NCI-H1048 (cell line): ENCODE results near the gene TBK1.
"Not testable (repeated sequence)": the region's sequence is repeated elsewhere in the genome, so short reads cannot be mapped to it uniquely, and the experiment has no call there.

Source experiments
- DNase-seq: peaks from one replicate; lab custom pipeline; 2025; lab: John Stamatoyannopoulos, UW

Gene TBK1

DNA sequence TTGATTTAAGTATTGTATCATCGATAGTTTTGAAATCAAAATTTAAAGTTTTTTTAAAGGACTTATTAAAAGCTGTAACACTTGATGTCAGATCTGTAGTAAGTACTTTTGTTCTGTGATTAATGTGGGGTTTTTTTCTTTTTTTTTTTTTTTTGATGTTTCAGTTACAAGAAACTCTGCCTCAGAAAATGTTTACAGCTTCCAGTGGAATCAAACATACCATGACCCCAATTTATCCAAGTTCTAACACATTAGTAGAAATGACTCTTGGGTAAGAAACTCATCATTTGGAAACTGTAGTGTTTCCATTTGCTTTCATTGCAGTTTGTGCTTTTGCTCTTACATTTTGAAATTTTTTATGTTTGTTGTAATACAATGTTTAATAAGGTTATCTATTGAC, 45.6 kb downstream of the TBK1 start:
- no peak for DNase-seq

DNA sequence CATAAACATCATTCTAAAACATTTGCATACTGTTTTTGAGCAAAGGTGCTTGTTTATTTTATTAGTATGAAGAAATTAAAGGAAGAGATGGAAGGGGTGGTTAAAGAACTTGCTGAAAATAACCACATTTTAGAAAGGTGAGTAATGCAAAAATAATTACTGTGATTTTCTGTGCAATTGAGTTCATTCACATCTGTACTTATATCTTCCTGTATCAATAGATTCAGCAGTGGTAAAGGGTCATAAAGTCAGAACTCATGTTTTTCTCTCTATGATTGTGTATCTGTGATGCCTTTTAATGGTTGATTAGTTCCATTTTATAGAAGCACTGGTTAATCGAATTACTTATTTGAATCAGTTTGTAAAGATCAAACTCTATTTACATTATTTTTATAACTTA, 46.0 kb downstream of the TBK1 start:
- no peak for DNase-seq

DNA sequence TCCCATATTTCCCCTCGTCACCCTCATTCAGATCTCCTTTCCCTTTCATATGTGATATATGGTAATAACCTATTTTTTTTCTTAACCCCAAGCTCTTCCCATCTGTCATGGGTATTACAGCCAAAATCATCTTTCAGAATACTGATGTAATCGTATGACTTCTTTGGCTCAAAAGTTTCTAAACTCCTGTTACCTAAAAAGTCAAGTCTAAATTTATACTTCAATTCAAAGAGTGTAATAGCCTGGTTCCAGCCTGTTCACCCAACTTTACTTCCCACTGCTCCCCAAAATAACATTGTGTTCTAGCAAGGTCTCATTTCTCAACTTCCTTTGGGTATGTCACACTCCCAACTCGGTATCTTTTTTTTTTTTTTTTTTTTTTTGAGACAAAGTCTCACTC, 48.5 kb downstream of the TBK1 start:
- DNase-seq = no peak

DNA sequence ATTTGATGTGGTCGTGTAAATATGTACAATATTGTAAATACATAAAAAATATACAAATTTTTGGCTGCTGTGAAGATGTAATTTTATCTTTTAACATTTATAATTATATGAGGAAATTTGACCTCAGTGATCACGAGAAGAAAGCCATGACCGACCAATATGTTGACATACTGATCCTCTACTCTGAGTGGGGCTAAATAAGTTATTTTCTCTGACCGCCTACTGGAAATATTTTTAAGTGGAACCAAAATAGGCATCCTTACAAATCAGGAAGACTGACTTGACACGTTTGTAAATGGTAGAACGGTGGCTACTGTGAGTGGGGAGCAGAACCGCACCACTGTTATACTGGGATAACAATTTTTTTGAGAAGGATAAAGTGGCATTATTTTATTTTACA, 49.6 kb downstream of the TBK1 start:
- DNase-seq = no peak

DNA sequence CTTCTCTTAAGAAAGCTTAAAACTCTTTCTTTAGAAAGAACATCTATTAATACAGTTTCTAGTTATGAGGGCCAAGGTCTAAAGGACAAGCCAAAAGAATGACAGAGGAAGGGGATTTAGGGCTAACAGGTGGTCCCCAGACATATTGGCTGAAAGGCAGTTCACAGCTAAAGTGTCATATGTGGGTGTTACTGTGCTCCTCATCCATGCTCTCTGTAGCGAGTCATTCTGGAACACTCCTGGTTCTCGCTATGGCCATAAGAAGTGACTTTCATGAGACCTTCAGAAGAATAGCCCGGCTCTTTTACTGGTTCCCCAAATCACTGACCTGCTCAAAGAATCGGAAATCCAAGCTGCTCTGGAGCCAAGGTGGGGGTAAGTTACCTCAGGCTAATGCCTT, 55.0 kb downstream of the TBK1 start:
- DNase-seq = no peak

DNA sequence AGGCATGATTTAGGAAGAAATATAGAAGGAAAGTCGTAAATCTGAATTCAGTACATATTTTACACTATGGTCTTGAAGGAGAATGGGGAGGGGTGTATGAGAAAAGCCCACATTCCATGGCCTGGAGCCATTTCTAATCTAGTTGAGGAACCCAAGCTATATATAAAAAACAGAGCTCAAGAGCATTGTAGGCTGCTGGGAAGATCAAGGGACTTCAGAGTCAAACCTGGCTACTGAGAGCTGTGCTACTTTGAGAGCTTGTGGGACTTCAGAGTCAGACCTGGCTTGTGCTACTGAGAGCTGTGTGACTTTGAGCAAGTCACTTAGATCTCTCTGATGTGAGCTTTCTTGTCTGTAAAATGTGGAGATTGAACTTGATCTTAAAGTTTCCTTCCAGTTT, 58.7 kb downstream of the TBK1 start:
- no peak for DNase-seq

DNA sequence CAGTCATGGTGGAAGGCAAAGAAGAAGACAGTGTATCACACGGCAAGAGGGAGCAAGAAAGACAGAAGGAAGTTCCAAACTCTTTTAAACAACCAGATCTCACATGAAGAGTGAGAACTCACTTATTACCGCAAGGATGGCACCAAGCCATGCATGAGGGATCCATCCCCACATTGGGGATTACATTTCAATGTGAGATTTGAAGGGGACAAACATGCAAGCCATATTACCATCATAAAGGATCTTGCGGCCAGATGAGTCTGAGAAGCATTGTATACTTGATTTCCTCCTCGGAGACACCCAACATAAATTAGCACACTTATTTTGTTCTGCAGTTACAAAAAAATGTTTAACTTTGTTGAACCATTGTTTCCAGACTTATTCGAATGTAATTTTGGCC, 66.5 kb downstream of the TBK1 start:
- no peak for DNase-seq

DNA sequence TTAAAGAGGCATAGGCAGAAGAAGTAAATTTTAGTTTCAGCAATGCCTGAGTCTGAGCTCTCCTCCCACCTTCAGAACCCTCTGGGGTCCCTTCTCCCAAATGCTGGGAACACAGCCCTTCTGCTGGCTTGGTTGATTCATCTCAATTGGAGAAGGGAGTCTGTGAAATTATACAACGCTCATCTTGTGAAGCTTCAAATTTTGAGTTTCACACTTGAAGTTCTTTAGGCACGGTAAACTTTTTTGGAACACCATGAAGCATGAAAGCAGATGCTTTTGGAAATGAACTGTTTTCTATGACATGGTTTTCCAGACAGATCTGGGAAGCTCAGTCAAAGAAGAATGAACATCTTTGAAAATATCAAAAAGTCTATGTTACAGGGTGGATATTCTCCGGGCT, 69.9 kb downstream of the TBK1 start:
- DNase-seq = no peak

DNA sequence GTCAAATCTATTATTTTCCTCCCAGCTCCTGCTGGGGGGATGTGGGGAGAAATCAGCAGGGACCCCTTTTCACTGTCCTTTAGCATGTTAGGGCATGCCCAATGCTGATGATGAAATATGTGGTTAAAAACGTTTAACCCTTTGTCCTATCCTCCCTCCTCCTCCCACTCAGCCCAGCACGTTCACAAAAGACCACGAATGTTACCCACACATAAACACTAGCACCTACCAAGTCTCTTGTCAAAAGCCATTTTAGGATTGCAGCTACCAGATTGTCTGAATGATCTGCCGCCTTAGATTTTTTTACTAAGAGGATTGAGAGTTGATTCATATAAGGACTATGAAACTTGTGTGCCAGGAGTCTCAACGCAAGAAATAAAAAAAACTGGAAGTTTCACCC, 70.4 kb downstream of the TBK1 start:
- DNase-seq = no peak

DNA sequence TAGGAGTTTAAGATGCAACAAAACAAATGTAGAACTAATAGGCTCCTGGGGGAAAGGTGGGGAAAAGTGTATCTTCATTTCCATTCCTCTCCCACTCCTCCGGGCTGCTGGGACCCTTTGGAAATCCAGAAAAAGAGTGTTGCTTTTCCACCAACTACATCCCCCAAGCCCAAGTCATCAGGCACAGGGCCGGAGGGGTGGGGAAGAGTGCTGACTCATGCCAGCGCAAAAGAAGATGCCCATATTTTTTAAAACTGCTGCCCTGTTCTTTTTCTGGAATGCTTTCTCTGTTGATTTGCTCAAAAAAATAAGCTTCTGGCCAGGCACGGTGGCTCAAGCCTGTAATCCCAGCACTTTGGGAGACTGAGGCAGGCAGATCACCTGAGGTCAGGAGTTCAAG, 70.9 kb downstream of the TBK1 start:
- DNase-seq = no peak

DNA sequence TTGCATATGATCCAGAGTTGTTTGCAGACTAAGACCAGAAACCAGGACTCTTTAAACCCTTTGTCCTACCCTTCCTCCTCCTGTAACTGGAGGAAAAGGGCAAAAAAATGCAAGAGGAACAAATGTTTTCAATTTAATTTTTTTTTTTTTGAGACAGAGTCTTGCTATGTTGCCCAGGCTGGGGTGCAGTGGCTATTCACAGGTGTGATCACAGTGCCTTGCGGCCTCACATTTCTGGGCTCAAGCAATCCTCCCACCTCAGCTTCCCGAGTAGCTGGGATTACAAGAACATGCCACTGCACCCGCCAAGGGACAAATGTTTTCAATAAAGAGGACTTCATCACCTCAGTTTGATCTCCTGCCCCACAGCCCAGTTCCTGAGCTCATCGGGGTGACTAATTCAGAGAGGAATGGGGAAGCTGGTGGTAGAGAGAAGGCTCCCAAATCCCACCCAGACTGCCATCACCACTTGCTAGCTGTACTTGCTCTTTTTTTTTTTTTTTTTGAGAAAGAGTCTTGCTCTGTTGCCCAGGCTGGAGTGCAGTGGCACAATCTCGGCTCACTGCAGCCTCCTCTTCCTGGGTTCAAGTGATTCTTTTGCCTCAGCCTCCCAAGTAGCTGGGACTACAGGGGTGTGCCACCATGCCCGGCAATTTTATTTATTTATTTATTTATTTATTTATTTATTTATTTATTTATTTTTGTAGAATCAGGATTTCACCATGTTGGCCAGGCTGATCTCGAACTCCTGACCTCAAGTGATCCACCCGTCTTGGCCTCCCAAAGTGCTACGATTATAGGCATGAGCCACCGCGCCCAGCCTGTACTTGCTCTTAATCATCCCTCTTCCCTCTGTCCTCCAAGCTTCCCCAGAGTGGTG, 71.9 kb downstream of the TBK1 start:
- DNase-seq = not testable (repeated sequence)

DNA sequence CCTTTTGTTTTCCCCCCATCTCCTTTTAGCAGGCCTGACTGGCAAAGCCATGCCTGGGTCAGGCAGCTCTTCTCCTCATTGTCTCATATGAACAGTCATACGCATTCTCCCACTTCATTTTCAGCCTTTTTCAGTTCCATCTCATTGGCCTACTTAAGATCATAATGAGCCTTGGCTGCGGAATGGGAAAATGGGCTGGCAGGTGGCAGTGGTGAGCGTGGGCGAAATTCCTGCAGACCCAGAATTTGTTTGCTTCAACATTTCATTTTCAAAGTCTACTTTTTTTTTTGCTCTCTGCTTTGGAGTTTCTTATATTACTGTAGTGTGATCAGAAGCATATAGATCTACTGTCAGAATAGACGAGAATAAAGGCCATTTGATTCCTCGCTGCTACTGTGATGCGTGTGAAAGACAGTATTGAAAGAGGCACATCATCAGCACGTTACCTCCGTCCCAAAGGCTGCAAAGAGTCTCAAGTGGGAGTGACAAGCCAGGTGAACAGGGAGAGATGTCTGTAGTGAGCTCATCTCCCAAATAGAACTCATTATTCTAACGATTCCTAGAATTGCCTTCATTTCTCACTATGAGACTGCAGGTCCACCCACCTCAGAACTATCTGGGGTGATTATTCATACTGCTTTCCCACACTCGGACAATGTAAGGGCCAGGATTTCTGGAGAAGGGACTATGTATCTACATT, 73.7 kb downstream of the TBK1 start:
- DNase-seq = no peak

DNA sequence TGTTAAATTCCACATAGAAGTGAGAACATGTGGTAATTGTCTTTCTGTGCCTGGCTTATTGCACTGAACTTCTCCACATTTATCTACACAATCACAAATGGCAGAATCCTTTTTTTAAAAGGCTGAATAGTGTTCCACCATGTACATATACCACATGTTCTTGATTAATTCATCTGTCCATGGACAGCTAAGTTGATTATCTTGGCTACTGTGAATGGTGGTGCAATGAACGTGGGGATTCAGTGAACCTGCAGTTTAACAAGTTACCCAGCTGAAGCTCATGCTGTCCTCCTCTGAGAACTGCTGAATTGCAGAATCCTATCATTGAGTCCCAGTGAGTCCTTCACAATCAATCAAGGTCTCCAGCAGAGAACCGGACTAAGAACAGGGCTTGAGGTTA, 74.9 kb downstream of the TBK1 start:
- no peak for DNase-seq

DNA sequence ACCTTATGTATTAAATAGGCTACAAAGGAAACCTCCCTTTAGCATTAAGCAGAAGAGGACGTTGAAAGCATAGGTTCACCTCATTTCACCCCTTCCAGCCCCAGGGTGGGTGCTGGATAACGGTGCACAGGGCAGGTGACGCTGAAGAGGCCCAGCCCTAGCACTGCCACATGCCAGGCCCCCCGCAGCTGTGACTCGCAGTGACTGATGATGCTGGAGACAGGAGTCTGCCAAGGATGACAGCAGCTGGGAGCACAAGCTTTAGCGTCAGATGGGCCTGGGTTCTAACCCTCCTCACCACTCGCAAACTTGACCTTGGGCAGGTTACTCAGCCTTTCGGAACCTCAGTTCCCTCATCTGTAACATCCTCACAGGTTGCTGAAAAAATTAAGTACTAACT, 76.7 kb downstream of the TBK1 start:
- DNase-seq = no peak

DNA sequence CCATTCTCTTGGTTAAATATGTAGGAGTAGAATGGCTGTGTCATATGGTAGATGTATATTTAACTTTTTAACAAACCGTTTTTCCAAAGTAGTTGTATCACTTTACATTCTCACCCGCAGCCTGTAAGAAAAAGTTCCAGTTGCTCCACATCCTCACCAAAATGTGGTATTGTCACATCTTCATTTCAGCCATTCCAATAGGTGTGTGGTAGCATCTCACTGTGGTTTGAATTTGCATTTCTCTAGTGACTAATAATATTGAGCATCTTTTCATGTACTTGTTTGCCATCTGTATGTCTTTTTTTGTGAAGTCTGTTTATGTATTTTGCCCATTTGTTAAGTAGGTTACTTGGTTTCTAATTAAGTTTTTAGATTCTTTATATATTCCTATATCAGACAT, 78.6 kb downstream of the TBK1 start:
- DNase-seq = no peak

DNA sequence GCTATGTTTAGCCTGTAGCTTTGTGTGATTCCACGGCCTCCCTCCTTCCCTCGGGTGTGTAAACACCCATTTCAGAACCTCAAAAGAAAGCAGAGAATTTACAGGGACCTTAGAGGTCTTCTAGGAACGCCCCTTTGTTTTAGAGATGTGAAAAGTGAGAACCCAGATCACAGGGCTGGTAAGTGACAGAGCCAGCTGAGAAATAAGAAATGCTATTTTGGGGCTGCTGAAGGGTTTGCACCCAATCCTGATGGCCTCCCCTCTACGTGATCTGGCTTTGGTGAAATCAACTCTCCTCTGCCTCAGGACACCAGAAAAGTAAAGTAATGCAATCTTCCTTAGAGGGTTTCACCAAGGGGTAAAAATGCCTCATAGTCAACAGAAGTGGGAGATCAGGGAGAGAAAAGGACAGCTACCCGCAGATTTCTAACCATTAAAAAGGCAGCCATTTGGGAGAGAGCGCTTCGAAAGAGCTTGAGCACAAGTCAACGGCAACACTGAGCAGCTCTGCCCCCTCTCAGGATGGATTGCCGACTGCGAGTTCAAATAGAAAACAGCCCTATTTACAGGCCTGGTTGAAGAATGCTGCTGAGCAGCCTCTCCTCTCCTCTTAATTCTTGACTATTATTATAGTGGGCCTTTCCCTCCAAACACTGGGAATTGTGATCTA, 79.9 kb downstream of the TBK1 start:
- DNase-seq = no peak

DNA sequence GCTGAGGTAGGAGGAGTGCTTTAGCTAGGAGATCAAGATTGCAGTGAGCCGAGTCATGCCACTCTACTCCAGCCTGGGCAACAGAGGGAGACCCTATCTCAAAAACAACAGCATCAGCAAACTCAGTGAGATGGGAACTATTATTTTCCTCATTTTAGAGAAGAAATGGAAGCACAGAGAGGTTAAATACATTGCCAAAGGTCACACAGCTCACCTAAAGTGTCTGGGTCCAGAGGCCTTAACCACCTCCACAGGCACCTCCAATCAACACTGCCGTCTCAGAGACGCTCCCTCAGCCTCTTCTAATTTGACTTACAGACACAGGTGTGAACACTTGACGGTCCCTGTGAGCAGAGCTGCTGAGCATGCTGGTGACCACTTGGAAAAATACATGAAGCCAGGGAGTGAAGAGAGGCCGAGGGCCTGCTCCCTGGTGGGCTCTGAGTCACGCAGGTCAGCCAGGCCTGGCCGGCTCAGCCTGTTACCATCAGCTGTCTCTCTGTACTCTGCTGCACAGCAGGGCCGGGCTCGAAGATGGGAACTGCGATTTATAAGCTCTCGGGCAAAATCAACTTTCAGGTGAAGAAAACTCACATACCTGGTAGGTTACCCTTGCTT, 80.9 kb downstream of the TBK1 start:
- DNase-seq = no peak

DNA sequence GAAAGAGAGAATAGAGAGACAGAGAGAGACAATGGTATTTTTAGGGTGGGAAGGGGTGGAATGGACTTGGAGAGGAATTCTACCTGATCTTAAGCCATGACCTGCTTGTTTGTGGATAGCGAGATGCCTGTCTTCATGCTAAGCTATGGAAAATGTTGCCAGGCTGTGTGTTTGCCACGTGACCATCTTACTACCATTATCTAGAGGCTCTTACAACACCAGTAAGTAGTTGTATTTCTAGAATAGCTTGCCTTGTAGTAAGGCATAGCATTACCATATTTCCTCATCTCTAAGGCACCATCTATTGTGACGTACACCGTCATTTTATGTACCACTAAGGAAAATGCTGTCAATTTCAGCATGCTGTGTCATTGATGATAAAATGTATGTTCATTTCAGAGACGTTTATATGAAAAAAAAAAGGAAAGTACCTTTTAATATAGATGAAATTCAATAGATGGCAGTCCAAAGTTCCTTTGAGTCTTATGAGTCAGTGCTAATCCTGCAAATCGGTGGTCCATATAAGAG, 82.8 kb downstream of the TBK1 start:
- no peak for DNase-seq

DNA sequence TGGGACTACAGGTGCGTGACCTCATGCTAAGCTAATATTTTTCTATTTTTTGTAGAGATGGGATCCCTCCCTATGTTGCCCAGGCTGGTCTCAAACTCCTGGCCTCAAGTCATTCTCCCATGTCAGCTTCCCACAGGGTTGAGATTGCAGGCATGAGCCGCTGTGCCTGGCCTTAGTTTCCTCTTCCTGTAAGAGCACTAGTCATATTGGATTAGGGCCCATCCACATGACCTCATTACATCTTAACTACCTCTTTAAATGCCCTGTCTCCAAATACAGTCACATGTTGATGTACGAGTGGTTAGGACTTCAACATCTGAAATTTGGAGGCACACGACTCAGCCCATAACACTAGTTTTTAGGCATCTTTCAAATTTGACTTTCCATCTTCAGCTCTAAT, 86.2 kb downstream of the TBK1 start:
- no peak for DNase-seq

DNA sequence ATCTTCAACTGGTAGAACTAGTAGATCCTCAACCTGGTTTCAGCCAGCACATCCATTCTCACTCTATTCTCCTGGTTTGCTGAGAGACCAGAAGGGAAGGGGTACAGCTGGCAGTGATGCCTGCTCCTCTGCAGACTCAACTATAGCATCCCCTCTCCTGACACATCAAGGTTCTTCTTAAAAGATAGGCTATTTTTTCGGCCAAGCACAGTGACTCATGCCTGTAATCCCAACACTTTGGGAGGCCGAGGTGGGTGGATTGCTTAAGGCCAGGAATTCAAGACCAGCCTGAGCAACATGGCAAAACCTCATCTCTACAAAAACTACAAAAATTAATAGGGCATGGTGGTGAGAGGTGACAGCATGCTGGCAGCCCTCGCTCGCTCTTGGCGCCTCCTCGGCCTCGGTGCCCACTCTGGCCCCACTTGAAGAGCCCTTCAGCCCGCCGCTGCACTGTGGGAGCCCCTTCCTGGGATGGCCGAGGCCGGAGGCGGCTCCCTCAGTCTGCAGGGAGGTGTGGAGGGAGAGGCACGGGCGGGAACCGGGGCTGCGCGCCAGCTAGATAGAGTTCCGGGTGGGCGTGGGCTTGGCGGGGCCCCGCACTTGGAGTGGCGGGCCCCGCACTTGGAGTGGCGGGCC, 90.6 kb downstream of the TBK1 start:
- DNase-seq = not testable (repeated sequence)

DNA sequence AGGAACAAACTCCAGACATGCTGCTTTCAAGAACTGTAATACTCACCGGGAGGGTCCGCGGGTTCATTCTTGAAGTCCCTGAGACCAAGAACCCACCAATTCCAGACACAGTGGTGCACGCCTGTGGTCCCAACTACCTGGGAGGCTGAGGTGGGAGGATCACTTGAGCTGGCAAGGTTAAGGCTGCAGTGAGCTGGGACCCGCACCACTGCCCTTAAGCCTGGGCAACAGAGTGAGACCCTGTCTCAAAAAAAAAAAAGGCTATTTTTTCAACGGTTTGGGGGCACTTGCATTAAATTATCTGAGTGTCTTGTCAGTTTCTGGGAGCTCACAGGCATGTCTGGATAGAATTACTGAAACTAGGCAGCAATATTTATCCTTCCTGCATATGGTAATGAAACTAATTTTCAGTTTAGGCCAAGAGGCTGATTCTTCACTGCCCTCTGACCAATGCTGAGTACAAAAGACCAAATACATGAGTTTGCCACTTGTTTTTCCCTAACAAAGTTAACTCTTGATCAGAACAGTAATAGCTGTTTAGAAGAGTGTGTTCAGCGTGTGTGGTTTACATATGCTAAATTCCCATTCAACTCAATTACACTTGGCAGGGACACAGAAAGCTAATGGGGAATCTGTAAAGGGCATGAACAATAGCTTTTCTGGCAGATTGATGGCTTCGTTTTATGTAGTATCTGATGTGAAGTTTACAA, 92.6 kb downstream of the TBK1 start:
- no peak for DNase-seq

DNA sequence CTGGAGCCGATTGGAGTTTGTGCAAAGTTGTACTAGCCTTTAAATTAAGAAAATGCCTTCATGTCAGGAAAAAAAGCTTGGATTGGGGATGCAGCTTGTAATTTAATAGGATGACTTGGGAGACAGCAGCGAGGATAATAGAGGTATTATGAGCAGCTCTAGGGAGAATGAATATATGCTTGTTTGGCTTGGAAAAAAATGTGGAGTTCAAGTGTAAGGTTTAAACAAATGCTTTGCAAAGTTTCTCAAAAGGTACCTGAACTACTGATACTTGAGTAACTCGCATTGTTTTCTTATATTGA, 93.1 kb downstream of the TBK1 start:
- no peak for DNase-seq
